ENCODE data around the gene FUT2. TPM values are rescaled to one million over a fixed set of nuclear protein-coding genes. Genes with fewer than 3 reads are reported as not detected.

FUT2 gene
- total and polyA plus RNA-seq, 2 of the 13 experiments (the other 11 are each of a cell fraction or from before 2014, with no cell fraction given), result 0.07 TPM; not detected in 1

DNA sequence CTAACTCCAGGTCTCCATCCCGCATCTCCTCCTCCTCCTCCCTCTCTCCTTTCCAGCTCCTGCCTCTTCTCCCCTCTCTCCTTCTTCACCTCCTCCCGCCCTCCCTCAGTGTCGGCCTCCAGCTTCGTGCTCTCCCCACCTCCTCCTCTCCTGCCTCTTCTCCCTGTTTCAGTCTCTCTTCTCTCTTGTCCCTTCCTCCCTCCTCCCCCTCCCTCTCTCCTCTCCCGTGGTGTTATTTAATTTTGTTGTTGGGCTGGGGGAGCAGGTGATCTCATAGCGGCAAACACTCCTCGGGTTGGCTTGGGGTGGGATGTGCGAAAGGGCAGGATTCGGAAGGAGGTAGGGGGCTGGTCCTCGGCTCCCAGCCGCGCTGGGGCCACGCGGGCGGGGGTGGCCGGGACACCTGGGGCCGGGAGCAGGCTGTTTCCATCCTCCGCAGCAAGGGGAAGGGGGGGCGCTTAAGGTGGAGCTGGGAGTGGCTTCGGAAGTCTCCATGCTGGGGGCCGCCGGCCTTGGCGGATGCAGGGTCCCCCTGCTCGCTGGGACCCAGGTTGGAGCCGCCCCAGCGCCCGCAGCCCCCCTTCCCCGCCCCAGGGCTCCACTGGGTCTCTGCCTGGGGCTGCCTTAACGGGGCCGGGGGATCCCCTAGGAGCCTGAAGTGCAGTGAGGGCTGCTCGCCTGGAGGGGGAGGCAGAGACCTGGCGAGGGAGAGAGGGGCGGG, 49.6 kb upstream of the FUT2 start, which contains the start of gene CA11 (continued):
- TF ChIP-seq, protein P1, sequence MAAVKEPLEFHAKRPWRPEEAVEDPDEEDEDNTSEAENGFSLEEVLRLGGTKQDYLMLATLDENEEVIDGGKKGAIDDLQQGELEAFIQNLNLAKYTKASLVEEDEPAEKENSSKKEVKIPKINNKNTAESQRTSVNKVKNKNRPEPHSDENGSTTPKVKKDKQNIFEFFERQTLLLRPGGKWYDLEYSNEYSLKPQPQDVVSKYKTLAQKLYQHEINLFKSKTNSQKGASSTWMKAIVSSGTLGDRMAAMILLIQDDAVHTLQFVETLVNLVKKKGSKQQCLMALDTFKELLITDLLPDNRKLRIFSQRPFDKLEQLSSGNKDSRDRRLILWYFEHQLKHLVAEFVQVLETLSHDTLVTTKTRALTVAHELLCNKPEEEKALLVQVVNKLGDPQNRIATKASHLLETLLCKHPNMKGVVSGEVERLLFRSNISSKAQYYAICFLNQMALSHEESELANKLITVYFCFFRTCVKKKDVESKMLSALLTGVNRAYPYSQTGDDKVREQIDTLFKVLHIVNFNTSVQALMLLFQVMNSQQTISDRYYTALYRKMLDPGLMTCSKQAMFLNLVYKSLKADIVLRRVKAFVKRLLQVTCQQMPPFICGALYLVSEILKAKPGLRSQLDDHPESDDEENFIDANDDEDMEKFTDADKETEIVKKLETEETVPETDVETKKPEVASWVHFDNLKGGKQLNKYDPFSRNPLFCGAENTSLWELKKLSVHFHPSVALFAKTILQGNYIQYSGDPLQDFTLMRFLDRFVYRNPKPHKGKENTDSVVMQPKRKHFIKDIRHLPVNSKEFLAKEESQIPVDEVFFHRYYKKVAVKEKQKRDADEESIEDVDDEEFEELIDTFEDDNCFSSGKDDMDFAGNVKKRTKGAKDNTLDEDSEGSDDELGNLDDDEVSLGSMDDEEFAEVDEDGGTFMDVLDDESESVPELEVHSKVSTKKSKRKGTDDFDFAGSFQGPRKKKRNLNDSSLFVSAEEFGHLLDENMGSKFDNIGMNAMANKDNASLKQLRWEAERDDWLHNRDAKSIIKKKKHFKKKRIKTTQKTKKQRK (IDR thresholded peaks at IDR 0.05; ENCODE audit: low read length), result no peak
- TF ChIP-seq, protein P2, sequence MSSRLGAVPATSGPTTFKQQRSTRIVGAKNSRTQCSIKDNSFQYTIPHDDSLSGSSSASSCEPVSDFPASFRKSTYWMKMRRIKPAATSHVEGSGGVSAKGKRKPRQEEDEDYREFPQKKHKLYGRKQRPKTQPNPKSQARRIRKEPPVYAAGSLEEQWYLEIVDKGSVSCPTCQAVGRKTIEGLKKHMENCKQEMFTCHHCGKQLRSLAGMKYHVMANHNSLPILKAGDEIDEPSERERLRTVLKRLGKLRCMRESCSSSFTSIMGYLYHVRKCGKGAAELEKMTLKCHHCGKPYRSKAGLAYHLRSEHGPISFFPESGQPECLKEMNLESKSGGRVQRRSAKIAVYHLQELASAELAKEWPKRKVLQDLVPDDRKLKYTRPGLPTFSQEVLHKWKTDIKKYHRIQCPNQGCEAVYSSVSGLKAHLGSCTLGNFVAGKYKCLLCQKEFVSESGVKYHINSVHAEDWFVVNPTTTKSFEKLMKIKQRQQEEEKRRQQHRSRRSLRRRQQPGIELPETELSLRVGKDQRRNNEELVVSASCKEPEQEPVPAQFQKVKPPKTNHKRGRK (CRISPR knock-in tag; IDR thresholded peaks at IDR 0.05), result no peak; the same call in 1 of the 2 replicates
- peak; percentile 43 for TF ChIP-seq HDAC1 (CRISPR knock-in tag; IDR thresholded peaks at IDR 0.05)
- TF ChIP-seq SMAD3 (CRISPR knock-in tag; IDR thresholded peaks at IDR 0.05), result no peak
- no peak for TF ChIP-seq ZBTB8A (CRISPR knock-in tag; IDR thresholded peaks at IDR 0.05; ENCODE audit: borderline replicate concordance, low read depth)
- TF ChIP-seq FOSL2 (CRISPR knock-in tag; IDR thresholded peaks at IDR 0.05), result peak; percentile 54; the same call in 1 of the 2 replicates
- no peak for TF ChIP-seq ZNF326 (CRISPR knock-in tag; IDR thresholded peaks at IDR 0.05; ENCODE audit: borderline replicate concordance)
- TF ChIP-seq, protein P3, sequence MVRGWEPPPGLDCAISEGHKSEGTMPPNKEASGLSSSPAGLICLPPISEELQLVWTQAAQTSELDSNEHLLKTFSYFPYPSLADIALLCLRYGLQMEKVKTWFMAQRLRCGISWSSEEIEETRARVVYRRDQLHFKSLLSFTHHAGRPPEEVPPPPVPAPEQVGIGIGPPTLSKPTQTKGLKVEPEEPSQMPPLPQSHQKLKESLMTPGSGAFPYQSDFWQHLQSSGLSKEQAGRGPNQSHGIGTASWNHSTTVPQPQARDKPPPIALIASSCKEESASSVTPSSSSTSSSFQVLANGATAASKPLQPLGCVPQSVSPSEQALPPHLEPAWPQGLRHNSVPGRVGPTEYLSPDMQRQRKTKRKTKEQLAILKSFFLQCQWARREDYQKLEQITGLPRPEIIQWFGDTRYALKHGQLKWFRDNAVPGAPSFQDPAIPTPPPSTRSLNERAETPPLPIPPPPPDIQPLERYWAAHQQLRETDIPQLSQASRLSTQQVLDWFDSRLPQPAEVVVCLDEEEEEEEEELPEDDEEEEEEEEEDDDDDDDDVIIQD (CRISPR knock-in tag; IDR thresholded peaks at IDR 0.05; ENCODE audit: low read depth), result no peak
- TF ChIP-seq CEBPB (IDR thresholded peaks at IDR 0.05; ENCODE audit: borderline replicate concordance, low read depth, low read length), result no peak
- peak; percentile 14 for TF ChIP-seq HNRNPK (IDR thresholded peaks at IDR 0.05; ENCODE audit: low read depth, low read length, poor library complexity, severe bottlenecking)
- no peak for TF ChIP-seq PHB2 (IDR thresholded peaks at IDR 0.05; ENCODE audit: partially characterized antibody)
- TF ChIP-seq ADNP (CRISPR knock-in tag; IDR thresholded peaks at IDR 0.05), result no peak
- no peak for TF ChIP-seq TBX2 (CRISPR knock-in tag; IDR thresholded peaks at IDR 0.05; ENCODE audit: borderline replicate concordance)
- peak; percentile 46 for TF ChIP-seq HNRNPLL (IDR thresholded peaks at IDR 0.05; ENCODE audit: low read depth, low read length, poor library complexity, severe bottlenecking)
- TF ChIP-seq, protein P4, sequence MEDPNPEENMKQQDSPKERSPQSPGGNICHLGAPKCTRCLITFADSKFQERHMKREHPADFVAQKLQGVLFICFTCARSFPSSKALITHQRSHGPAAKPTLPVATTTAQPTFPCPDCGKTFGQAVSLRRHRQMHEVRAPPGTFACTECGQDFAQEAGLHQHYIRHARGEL (CRISPR knock-in tag; IDR thresholded peaks at IDR 0.05), result 0 out of 2 replicates have a peak, but pooled peaks have one; percentile 33
- TF ChIP-seq KDM5A (IDR thresholded peaks at IDR 0.05; ENCODE audit: borderline replicate concordance, low read length), result no peak
- TF ChIP-seq ATAD3A (CRISPR knock-in tag; IDR thresholded peaks at IDR 0.05), result no peak
- TF ChIP-seq, protein P5, sequence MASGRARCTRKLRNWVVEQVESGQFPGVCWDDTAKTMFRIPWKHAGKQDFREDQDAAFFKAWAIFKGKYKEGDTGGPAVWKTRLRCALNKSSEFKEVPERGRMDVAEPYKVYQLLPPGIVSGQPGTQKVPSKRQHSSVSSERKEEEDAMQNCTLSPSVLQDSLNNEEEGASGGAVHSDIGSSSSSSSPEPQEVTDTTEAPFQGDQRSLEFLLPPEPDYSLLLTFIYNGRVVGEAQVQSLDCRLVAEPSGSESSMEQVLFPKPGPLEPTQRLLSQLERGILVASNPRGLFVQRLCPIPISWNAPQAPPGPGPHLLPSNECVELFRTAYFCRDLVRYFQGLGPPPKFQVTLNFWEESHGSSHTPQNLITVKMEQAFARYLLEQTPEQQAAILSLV (CRISPR knock-in tag; IDR thresholded peaks at IDR 0.05; ENCODE audit: borderline replicate concordance), result peak; percentile 56; the same call in 1 of the 2 replicates
- TF ChIP-seq ZFP41 (CRISPR knock-in tag; IDR thresholded peaks at IDR 0.05; ENCODE audit: borderline replicate concordance), result no peak
- no peak for TF ChIP-seq HMG20A (CRISPR knock-in tag; IDR thresholded peaks at IDR 0.05; ENCODE audit: borderline replicate concordance)
- no peak for TF ChIP-seq ARNT2 (CRISPR knock-in tag; IDR thresholded peaks at IDR 0.05; ENCODE audit: low read depth)
- no peak for TF ChIP-seq ZFP36 (IDR thresholded peaks at IDR 0.05; ENCODE audit: borderline replicate concordance, low read depth, low read length, partially characterized antibody)
